DOHH2 (cell line): ENCODE results near the gene RPTOR.

Experiments used
- H3F3A ChIP-seq: fragments of 200-600 bp; sonication (generic), shearing (Covaris generic); 2 replicates; pipeline ENCODE4 v1.6.0; 2016; ENCODE audit warnings: antibody characterized with exemption, mild to moderate bottlenecking; ENCODE audit not compliant: control insufficient read depth, insufficient read depth
- H3K27ac ChIP-seq: fragments of 200-600 bp; sonication (generic); 2 replicates; pipeline ENCODE4 v1.5.1; 2014; ENCODE audit warnings: low read depth, mild to moderate bottlenecking, low read length, moderate library complexity
- H3K27me3 ChIP-seq: fragments of 200-600 bp; sonication (generic); 2 replicates; pipeline ENCODE4 v1.6.1; 2014; ENCODE audit warnings: mild to moderate bottlenecking, low read length, mixed read lengths; ENCODE audit not compliant: control insufficient read depth
- H3K36me3 ChIP-seq: fragments of 200-600 bp; sonication (generic); 2 replicates; pipeline ENCODE4 v1.6.1; 2014; ENCODE audit warnings: mild to moderate bottlenecking, low read length, moderate library complexity, mixed read lengths; ENCODE audit not compliant: control insufficient read depth
- H3K4me1 ChIP-seq: fragments of 200-600 bp; sonication (generic); 2 replicates; pipeline ENCODE4 v1.6.1; 2014; ENCODE audit warnings: mild to moderate bottlenecking, low read length, mixed read lengths; ENCODE audit not compliant: control insufficient read depth
- H3K4me2 ChIP-seq: fragments of 200-600 bp; sonication (generic); 2 replicates; pipeline ENCODE4 v1.6.0; 2014; ENCODE audit warnings: mild to moderate bottlenecking, low read length, moderate library complexity
- H3K4me3 ChIP-seq: fragments of 200-600 bp; sonication (generic); 2 replicates; pipeline ENCODE4 v1.5.1; 2014; ENCODE audit warnings: mild to moderate bottlenecking, low read length, mixed read lengths
- H3K79me2 ChIP-seq: fragments of 200-600 bp; sonication (generic); 2 replicates; pipeline ENCODE4 v1.6.1; 2014; ENCODE audit warnings: mild to moderate bottlenecking, low read length, mixed read lengths; ENCODE audit not compliant: control insufficient read depth
- H3K9me2 ChIP-seq: fragments of 200-600 bp; sonication (generic); replicated peaks from 2 replicates; pipeline ENCODE4 v1.6.1; 2014; ENCODE audit warnings: mild to moderate bottlenecking, low read length, mixed read lengths; ENCODE audit not compliant: control insufficient read depth
- H3K9me3 ChIP-seq: fragments of 200-600 bp; sonication (generic); 2 replicates; pipeline ENCODE4 v1.6.1; 2014; ENCODE audit warnings: antibody characterized with exemption, low read length, mixed read lengths; ENCODE audit not compliant: control insufficient read depth, insufficient read depth
- H4K20me1 ChIP-seq: fragments of 200-600 bp; sonication (generic); 2 replicates; pipeline ENCODE4 v1.6.0; 2014; ENCODE audit warnings: low read depth, mild to moderate bottlenecking, antibody characterized with exemption, low read length, moderate library complexity; ENCODE audit not compliant: control insufficient read depth, insufficient read depth
- EZH2phosphoT487 ChIP-seq: fragments of 200-600 bp; sonication (generic); IDR thresholded peaks from 2 replicates; pipeline ENCODE4 v1.6.1; 2017; ENCODE audit warnings: borderline replicate concordance, mild to moderate bottlenecking, antibody characterized with exemption, low read length, moderate library complexity, mixed read lengths
- TF ChIP-seq, protein P1 (sequence below): fragments of 200-600 bp; sonication (generic); IDR thresholded peaks from one replicate; pipeline ENCODE4 v1.5.1; 2014; ENCODE audit warnings: antibody characterized with exemption, mild to moderate bottlenecking, low read depth, low read length; ENCODE audit not compliant: poor library complexity, severe bottlenecking

Gene RPTOR

DNA sequence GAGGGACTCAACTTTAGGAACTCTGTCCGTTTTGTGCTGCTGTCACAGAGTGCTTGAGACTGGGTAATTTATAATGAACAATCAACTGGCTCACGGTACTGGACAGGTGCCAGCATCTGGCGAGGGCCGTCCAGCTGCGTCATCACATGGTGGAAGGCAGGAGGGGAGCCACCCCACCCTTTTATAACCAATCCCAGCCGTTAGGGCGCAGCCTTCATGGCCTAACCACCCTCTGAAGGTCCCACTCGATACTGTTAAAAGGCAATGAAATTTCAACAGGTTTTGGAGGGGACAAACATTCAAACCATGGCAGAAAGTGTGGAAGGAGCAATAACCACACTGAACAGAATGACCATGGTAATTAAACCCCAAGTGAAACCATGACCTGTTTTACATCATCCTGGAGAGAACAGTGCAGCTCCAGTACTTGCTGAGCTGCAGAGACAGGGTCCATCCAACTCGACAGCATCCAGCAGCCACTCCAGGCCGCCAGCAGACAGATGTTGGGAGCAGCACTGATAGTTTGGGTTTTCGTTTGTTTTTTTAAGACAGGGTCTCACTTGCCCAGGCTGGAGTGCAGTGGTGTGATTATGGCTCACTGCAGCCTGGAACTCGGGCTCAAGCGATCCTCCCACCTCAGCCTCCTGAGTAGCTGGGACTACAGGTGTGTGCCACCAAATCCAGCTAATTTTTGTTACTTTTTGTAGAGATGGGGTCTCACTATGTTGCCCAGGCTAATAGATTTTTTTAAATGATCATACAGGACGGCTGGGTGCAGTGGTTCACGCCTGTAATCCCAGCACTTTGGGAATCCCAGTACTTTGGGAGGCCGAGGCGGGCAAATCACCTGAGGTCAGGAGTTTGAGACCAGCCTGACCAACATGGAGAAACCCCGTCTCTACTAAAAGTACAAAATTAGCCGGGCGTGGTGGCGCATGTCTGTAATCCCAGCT lies 458.0 kb downstream of the RPTOR start:
- no peak overlapping the region for H3K27ac ChIP-seq
- H3K4me1 ChIP-seq, result no peaks in the 10 kb centered on the region
- H3K36me3 ChIP-seq, result peaks cover 6% of the 10 kb centered on the region; the same call in 1 of the 2 replicates
- no peak overlapping the region for H3K4me2 ChIP-seq
- peaks cover 5% of the 10 kb centered on the region for H3K27me3 ChIP-seq
- H3K79me2 ChIP-seq, result no peaks in the 10 kb centered on the region
- H3K4me3 ChIP-seq, result no peak overlapping the region
- no peaks in the 10 kb centered on the region for H3K9me3 ChIP-seq
- no peaks in the 10 kb centered on the region for H3K9me2 ChIP-seq
- H3F3A ChIP-seq, result no peaks in the 10 kb centered on the region
- H4K20me1 ChIP-seq, result no peaks in the 10 kb centered on the region
- TF ChIP-seq EZH2phosphoT487, result no peak
- TF ChIP-seq, protein P1, sequence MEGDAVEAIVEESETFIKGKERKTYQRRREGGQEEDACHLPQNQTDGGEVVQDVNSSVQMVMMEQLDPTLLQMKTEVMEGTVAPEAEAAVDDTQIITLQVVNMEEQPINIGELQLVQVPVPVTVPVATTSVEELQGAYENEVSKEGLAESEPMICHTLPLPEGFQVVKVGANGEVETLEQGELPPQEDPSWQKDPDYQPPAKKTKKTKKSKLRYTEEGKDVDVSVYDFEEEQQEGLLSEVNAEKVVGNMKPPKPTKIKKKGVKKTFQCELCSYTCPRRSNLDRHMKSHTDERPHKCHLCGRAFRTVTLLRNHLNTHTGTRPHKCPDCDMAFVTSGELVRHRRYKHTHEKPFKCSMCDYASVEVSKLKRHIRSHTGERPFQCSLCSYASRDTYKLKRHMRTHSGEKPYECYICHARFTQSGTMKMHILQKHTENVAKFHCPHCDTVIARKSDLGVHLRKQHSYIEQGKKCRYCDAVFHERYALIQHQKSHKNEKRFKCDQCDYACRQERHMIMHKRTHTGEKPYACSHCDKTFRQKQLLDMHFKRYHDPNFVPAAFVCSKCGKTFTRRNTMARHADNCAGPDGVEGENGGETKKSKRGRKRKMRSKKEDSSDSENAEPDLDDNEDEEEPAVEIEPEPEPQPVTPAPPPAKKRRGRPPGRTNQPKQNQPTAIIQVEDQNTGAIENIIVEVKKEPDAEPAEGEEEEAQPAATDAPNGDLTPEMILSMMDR, result no peak

GRCh38 chr17:81003711-81004475 lies 459.3 kb downstream of the RPTOR start:
- Histone ChIP-seq H3K4me3 (no peak overlapping the region), H3K36me3 (peaks cover under 1% of the 10 kb centered on the region; the same call in 1 of the 2 replicates), H3K79me2 (no peaks in the 10 kb centered on the region), H4K20me1 (no peaks in the 10 kb centered on the region), H3K4me1 (no peaks in the 10 kb centered on the region), H3K9me2 (no peaks in the 10 kb centered on the region), H3K27me3 (peaks cover 5% of the 10 kb centered on the region), H3K4me2 (no peak overlapping the region), H3K27ac (no peak overlapping the region), H3F3A (no peaks in the 10 kb centered on the region), H3K9me3 (no peaks in the 10 kb centered on the region)
- no peak for TF ChIP-seq EZH2phosphoT487

GRCh38 chr17:81006891-81007290 lies 462.3 kb downstream of the RPTOR start:
- Histone ChIP-seq H3K9me2 (no peaks in the 10 kb centered on the region), H3F3A (no peaks in the 10 kb centered on the region), H4K20me1 (no peaks in the 10 kb centered on the region), H3K27ac (no peak overlapping the region), H3K4me2 (no peak overlapping the region), H3K79me2 (no peaks in the 10 kb centered on the region), H3K4me1 (no peaks in the 10 kb centered on the region), H3K27me3 (peaks cover 5% of the 10 kb centered on the region), H3K36me3 (no peaks in the 10 kb centered on the region), H3K9me3 (no peaks in the 10 kb centered on the region), H3K4me3 (no peak overlapping the region)
- TF ChIP-seq EZH2phosphoT487, result no peak
- TF ChIP-seq, protein P1, result no peak

DNA sequence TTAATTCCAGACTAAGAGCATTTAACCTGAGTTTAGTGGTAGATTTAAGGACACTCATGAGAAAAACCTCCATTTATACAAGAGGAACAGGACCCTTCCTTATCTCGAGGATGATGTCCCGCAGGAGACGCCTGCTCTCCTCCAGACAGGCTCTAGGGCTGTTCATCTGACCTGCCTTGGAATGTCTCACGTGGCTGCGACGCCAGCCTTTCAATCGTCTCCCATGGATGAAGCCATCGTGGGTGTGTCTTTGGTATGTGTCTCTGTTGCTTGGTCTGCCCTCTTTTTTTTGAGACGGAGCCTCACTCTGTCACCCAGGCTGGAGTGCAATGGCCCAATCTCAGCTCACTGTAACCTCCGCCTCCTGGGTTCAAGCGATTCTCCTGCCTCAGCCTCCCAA lies 463.5 kb downstream of the RPTOR start:
- no peak overlapping the region for H3K4me3 ChIP-seq
- no peaks in the 10 kb centered on the region for H4K20me1 ChIP-seq
- H3K9me2 ChIP-seq, result no peaks in the 10 kb centered on the region
- H3K4me1 ChIP-seq, result no peaks in the 10 kb centered on the region
- no peak overlapping the region for H3K4me2 ChIP-seq
- no peaks in the 10 kb centered on the region for H3K79me2 ChIP-seq
- peaks cover 5% of the 10 kb centered on the region for H3K27me3 ChIP-seq
- H3K27ac ChIP-seq, result no peak overlapping the region
- TF ChIP-seq EZH2phosphoT487, result no peak
- TF ChIP-seq, protein P1, result no peak
- no peaks in the 10 kb centered on the region for H3F3A ChIP-seq
- H3K36me3 ChIP-seq, result no peaks in the 10 kb centered on the region
- no peaks in the 10 kb centered on the region for H3K9me3 ChIP-seq
